Activated naive CD4-positive, alpha-beta T cell treated with anti-CD3 and anti-CD28 coated beads, Interleukin-2, amount 10 ng/mL, durations not matched to agents 7 days and 5 days (primary cell): Measurements from ENCODE around the gene MCTP1.
"Not testable (repeated sequence)": the region's sequence is repeated elsewhere in the genome, so short reads cannot be mapped to it uniquely, and the experiment has no call there.

ENCODE experiments used
- CTCF ChIA-PET: fragments of 350-600 bp; sonication (Branson Sonifier 250); formaldehyde crosslinking; loops from one replicate; lab custom pipeline; 2021; ENCODE audit warnings: antibody characterized with exemption; lab: Charles Lee
- DNase-seq: peaks from one replicate; pipeline ENCODE4 v3.0.0-alpha.2; 2020
- H3K27ac Mint-ChIP-seq: one replicate; pipeline ENCODE4 v1.8.0; 2021; ENCODE audit warnings: mild to moderate bottlenecking, moderate library complexity, mixed read lengths
- H3K27me3 Mint-ChIP-seq: one replicate; pipeline ENCODE4 v1.8.0; 2021; ENCODE audit warnings: mild to moderate bottlenecking, mixed read lengths
- H3K36me3 Mint-ChIP-seq: one replicate; pipeline ENCODE4 v1.8.0; 2021; ENCODE audit warnings: mixed read lengths
- H3K4me1 Mint-ChIP-seq: one replicate; pipeline ENCODE4 v1.8.0; 2021; ENCODE audit warnings: mixed read lengths
- H3K4me3 Mint-ChIP-seq: one replicate; pipeline ENCODE4 v1.8.0; 2021; ENCODE audit warnings: mild to moderate bottlenecking, moderate library complexity, mixed read lengths
- H3K9me3 Mint-ChIP-seq: one replicate; pipeline ENCODE4 v1.8.0; 2021; ENCODE audit warnings: mixed read lengths

The MCTP1 gene

DNA sequence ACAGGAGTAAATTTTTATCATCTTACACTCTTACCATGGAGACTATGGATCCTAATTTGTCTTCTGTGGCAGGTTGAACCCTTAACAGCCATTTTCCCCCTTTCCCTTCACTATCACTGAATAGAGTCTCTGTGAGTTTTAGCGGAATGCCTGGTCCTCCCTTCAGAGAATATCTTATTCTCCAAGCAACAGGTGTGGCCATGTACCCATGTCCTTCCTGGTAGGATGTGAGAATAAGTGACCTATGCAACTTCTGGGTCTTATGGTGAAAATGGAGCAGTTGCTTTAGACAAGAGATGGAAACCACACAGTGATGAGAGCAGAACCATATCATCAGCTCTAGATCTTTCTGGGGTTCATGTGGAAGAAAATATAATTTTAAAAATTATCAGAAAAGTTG lies 312.6 kb downstream of the MCTP1 start:
- DNase-seq = no peak
- H3K4me1 Mint-ChIP-seq = no peaks in the 10 kb centered on the region
- CTCF ChIA-PET = no interaction called here
- H3K27ac Mint-ChIP-seq = no peak overlapping the region
- H3K9me3 Mint-ChIP-seq = no peaks in the 10 kb centered on the region
- no peaks in the 10 kb centered on the region for H3K27me3 Mint-ChIP-seq
- H3K36me3 Mint-ChIP-seq = no peaks in the 10 kb centered on the region
- H3K4me3 Mint-ChIP-seq = no peak overlapping the region

DNA sequence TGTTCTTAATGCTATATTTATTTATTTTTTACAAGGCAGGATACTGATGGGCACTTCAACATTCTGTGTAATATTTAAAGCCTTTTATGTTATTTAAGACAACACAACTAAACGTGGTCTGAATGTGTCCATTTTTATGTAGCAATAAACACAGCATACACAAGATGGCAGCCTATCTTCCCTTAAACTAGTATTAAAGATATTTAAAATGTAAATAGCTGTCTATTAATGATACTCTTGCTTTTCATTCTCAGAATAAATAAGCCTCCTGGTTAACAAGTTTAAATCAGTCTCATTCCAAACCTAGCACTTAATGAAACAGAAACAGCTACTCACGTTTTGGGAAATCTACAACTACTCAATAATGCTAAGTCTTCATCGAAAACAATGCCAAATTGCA lies 315.7 kb downstream of the MCTP1 start:
- no peak overlapping the region for H3K4me3 Mint-ChIP-seq
- no peaks in the 10 kb centered on the region for H3K9me3 Mint-ChIP-seq
- no peaks in the 10 kb centered on the region for H3K36me3 Mint-ChIP-seq
- H3K27ac Mint-ChIP-seq = no peak overlapping the region
- no peak for DNase-seq
- no peaks in the 10 kb centered on the region for H3K27me3 Mint-ChIP-seq
- no peaks in the 10 kb centered on the region for H3K4me1 Mint-ChIP-seq
- CTCF ChIA-PET = interaction anchor here (0.8 to 1.4 kb wide), 6 partner anchors 9 to 292 kb away, joined by 3 to 5 read pairs (median 3); no protein-coding TSS in a partner anchor

- CTCF ChIA-PET = interaction anchor here (0.6 to 1.4 kb wide), 4 partner anchors 11 to 897 kb away, joined by 3 to 4 read pairs (median 3); no protein-coding TSS in a partner anchor
- no peak overlapping the region for H3K4me3 Mint-ChIP-seq
- H3K9me3 Mint-ChIP-seq = no peaks in the 10 kb centered on the region
- no peaks in the 10 kb centered on the region for H3K4me1 Mint-ChIP-seq
- H3K36me3 Mint-ChIP-seq = no peaks in the 10 kb centered on the region
- no peaks in the 10 kb centered on the region for H3K27me3 Mint-ChIP-seq
- DNase-seq = peak; percentile 21
- no peak overlapping the region for H3K27ac Mint-ChIP-seq
These were observed 316.3 kb downstream of the MCTP1 start for GRCh38 chr5:94968507-94969095.

DNA sequence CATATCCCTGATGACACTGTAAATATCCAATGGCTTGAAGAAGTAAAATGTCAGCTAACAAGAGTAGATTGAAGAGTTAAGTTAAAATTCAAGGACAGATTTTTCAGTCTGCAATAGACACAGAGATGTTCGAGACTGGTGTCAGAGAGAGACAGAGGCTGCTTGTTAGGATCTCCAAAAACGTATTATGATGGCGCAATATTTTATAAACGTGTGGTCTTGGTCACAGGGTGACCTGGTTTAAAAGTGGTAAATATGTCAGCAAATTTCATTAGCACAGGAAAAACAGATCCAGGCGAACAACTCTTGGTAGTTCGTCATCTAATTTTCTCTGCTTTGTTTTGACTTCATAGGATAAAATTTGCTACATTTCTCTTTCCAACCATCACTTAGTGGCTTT lies 317.4 kb downstream of the MCTP1 start:
- Mint-ChIP-seq H3K4me1 (no peaks in the 10 kb centered on the region), H3K27me3 (no peaks in the 10 kb centered on the region), H3K9me3 (no peaks in the 10 kb centered on the region), H3K4me3 (no peak overlapping the region), H3K27ac (no peak overlapping the region), H3K36me3 (no peaks in the 10 kb centered on the region)
- no peak for DNase-seq
- CTCF ChIA-PET = interaction anchor here (1.2 kb wide), 1 partner anchor 296 kb away, joined by 3 read pairs; no protein-coding TSS in a partner anchor

- H3K27ac Mint-ChIP-seq, H3K9me3 Mint-ChIP-seq, H3K36me3 Mint-ChIP-seq, H3K4me1 Mint-ChIP-seq, DNase-seq, CTCF ChIA-PET, H3K4me3 Mint-ChIP-seq, H3K27me3 Mint-ChIP-seq: not testable (repeated sequence)
These were observed 325.6 kb downstream of the MCTP1 start for GRCh38 chr5:94959279-94959678.

DNA sequence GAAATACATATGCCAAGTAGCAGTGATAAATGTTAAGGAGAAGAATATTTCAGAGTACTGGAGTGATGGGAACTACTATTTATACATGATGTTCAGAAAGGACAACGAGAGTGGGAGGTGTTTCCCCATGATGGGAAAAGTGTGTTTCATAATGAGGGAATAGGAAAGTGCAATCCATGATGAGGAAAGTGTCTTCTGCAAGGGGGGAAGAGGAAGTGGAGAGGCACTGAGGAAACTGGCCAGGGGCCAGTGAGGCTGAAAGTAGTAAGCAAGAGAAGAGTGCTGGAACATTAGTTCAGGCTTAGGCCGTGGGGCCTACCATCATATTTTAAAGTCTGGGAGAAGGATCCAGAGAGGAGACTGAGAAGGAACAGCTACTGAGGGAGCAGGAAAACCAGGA lies 339.2 kb downstream of the MCTP1 start:
- no peaks in the 10 kb centered on the region for H3K36me3 Mint-ChIP-seq
- no peak for DNase-seq
- no peaks in the 10 kb centered on the region for H3K27me3 Mint-ChIP-seq
- CTCF ChIA-PET = no interaction called here
- H3K27ac Mint-ChIP-seq = no peak overlapping the region
- no peaks in the 10 kb centered on the region for H3K4me1 Mint-ChIP-seq
- H3K4me3 Mint-ChIP-seq = no peak overlapping the region
- H3K9me3 Mint-ChIP-seq = no peaks in the 10 kb centered on the region

DNA sequence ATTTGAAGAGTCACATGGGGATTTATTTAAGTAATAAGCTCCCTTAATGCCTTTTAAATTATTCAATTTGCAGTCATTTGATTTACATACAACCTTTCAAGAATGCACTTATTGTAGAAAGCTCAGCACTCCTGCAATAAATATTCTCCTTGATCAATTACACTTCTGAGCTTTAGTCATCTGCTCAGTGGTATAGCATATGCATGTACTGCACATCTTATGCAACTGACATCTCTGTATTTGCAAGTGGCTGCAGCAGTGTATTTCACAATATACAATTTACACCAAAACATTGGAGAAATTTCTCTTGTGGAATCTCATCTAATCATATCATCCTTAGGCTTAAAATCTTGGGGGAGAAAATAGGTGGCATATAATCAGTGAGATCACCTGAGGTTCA lies 340.7 kb downstream of the MCTP1 start:
- Mint-ChIP-seq H3K9me3 (no peaks in the 10 kb centered on the region), H3K4me3 (no peak overlapping the region), H3K27me3 (no peaks in the 10 kb centered on the region), H3K4me1 (no peaks in the 10 kb centered on the region), H3K27ac (no peak overlapping the region), H3K36me3 (no peaks in the 10 kb centered on the region)
- CTCF ChIA-PET = interaction anchor here (0.9 kb wide), 1 partner anchor 10 kb away, joined by 3 read pairs; no protein-coding TSS in a partner anchor
- DNase-seq = no peak

DNA sequence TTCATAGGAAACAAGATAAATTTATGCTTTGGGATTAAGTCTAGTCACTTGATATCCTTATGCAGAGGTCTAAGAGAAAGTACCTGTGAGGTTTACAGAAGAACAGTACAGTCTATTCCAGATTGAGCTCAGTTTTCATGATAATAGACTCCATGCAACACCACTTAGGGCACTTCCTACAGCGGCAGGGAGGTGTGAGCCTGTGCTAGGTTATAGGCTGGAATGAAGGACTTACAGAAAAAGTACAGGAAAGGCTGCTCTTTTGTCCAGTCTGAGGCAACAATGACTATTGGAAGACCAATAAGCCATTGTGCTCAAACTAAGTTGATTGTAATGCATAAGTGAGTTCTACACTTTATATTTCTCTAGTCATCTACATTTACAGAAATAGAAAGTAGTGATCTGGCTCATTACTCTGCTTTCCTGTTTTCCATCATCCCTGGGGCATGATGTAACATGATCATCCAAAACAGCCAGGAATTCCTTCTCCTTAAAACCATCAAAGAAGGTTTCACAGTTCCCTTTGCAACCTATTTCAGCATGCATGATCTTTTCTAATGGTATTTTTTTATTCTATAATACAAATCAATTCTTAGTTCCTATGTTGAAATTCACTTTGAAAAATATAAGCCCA lies 343.7 kb downstream of the MCTP1 start:
- no peak overlapping the region for H3K4me3 Mint-ChIP-seq
- CTCF ChIA-PET = no interaction called here
- DNase-seq = no peak
- peaks cover 5% of the 10 kb centered on the region for H3K27me3 Mint-ChIP-seq
- H3K36me3 Mint-ChIP-seq = no peaks in the 10 kb centered on the region
- H3K9me3 Mint-ChIP-seq = no peaks in the 10 kb centered on the region
- H3K4me1 Mint-ChIP-seq = no peaks in the 10 kb centered on the region
- H3K27ac Mint-ChIP-seq = no peak overlapping the region

DNA sequence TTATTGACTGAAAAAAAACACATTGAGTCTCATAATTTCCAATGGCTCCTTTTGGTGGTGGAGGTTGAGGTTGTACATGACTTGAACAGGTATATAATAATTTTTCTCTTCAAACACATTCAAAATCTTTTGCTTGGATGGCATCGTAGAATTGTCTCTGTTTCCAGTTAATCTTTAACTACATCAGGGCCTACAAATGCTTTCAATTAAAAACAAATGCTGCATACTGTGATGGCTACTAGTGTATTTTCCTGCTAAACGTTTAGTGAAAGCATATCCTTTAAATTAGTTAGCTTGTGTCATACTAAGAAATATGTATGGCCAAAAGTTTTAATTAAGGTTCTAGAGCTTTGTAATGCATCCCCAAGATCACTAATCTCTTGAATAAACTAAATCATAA lies 352.6 kb downstream of the MCTP1 start:
- no peak overlapping the region for H3K4me3 Mint-ChIP-seq
- DNase-seq = no peak
- H3K27ac Mint-ChIP-seq = no peak overlapping the region
- H3K9me3 Mint-ChIP-seq = no peaks in the 10 kb centered on the region
- H3K27me3 Mint-ChIP-seq = peaks cover 5% of the 10 kb centered on the region
- CTCF ChIA-PET = no interaction called here
- no peaks in the 10 kb centered on the region for H3K4me1 Mint-ChIP-seq
- H3K36me3 Mint-ChIP-seq = no peaks in the 10 kb centered on the region

DNA sequence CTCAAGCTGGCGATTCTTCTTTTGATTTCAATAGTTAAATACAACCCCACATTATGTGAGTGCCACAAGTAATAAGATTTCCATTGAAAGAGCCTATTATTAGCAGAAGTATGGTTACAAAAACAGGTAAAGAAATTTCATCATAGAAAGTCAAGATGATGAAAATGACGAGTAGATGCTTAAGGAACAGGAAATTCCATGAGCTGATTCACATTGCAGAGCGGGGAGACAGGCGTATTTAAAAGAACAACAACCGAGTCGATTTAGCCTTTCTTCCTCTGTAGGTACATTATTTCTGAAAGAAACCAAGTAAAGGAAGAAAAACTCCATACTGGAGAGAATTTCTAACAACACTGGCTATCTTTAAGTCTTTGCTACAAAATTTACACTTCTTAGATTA lies 356.0 kb downstream of the MCTP1 start:
- no peak overlapping the region for H3K27ac Mint-ChIP-seq
- DNase-seq = no peak
- no peaks in the 10 kb centered on the region for H3K9me3 Mint-ChIP-seq
- H3K4me1 Mint-ChIP-seq = no peaks in the 10 kb centered on the region
- CTCF ChIA-PET = interaction anchor here (0.9 kb wide), 1 partner anchor 20 kb away, joined by 4 read pairs; no protein-coding TSS in a partner anchor
- no peaks in the 10 kb centered on the region for H3K27me3 Mint-ChIP-seq
- no peak overlapping the region for H3K4me3 Mint-ChIP-seq
- H3K36me3 Mint-ChIP-seq = no peaks in the 10 kb centered on the region

GRCh38 chr5:94920570-94920969 lies 364.3 kb downstream of the MCTP1 start:
- CTCF ChIA-PET = no interaction called here
- Mint-ChIP-seq H3K36me3 (no peaks in the 10 kb centered on the region), H3K27ac (no peak overlapping the region), H3K4me1 (no peaks in the 10 kb centered on the region), H3K9me3 (no peaks in the 10 kb centered on the region), H3K4me3 (no peak overlapping the region), H3K27me3 (no peaks in the 10 kb centered on the region)
- DNase-seq = no peak

DNA sequence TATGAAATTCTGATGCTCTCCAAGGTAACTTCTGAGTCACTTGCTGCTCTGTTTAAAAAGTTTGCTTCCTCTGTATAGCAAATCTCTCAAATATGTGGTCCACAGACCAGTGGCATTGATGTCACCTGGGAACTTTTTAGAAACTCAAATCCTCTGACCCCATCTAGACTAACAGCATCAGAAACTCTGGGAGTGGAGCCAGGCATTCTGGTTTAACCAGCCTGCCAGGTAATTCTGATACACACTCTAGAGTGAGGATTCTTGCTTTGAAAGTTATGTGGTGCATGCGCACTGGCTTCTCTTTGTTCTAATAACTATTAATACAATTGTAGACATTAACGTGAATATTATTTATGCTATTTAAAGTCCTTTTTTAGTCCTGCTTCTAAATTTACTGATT lies 368.3 kb downstream of the MCTP1 start:
- DNase-seq = no peak
- H3K9me3 Mint-ChIP-seq = no peaks in the 10 kb centered on the region
- no peaks in the 10 kb centered on the region for H3K36me3 Mint-ChIP-seq

DNA sequence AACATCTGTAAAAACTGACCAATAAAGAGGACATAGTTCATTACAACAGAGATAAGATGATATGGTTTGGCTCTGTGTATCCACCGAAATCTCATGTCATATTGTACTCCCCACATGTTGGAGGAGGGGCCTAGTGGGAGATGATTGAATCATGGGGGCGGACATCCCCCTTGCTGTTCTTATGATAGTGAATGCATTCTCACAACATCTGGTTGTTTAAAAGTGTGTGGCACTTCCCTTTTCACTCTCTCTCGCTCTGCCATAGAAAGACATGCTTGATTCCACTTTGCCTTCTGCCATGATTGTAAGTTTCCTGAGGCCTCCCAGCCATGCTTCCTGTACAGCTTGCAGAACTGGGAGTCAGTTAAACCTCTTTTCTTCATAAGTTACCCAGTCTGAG lies 373.6 kb downstream of the MCTP1 start:
- H3K27me3 Mint-ChIP-seq = no peaks in the 10 kb centered on the region
- no peaks in the 10 kb centered on the region for H3K36me3 Mint-ChIP-seq
- no peak overlapping the region for H3K4me3 Mint-ChIP-seq
- no peaks in the 10 kb centered on the region for H3K4me1 Mint-ChIP-seq
- no peak overlapping the region for H3K27ac Mint-ChIP-seq
- no peak for DNase-seq
- no peaks in the 10 kb centered on the region for H3K9me3 Mint-ChIP-seq
- CTCF ChIA-PET = no interaction called here

More for the DNA sequence above, 368.3 kb downstream of the MCTP1 start:
- Mint-ChIP-seq H3K4me3 (no peak overlapping the region), H3K4me1 (no peaks in the 10 kb centered on the region), H3K27me3 (no peaks in the 10 kb centered on the region), H3K27ac (no peak overlapping the region)
- CTCF ChIA-PET = no interaction called here

DNA sequence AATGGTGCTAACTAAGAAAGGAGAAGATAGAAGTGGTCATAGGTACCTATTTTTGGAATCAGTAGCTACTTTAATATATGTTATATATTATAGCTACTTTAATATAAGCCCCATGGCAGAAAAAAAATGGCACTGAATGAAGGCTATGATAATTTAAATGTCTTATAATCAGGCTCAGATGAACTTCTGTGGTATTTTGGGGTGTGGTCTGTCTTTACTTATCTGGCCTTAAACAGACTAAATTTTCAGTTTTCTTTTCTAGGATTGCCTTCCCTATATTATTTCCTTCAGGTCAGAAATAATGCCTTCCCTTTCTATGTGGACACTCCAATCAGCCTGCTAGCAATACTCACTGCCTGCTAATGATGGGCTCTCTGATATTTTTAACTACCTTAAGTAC lies 374.2 kb downstream of the MCTP1 start:
- Mint-ChIP-seq H3K4me1 (no peaks in the 10 kb centered on the region), H3K36me3 (no peaks in the 10 kb centered on the region), H3K4me3 (no peak overlapping the region), H3K27ac (no peak overlapping the region), H3K27me3 (no peaks in the 10 kb centered on the region), H3K9me3 (no peaks in the 10 kb centered on the region)
- no peak for DNase-seq
- CTCF ChIA-PET = no interaction called here

GRCh38 chr5:94908889-94909480 lies 375.9 kb downstream of the MCTP1 start:
- H3K27ac Mint-ChIP-seq = no peak overlapping the region
- no peak overlapping the region for H3K4me3 Mint-ChIP-seq
- no peak for DNase-seq
- no peaks in the 10 kb centered on the region for H3K27me3 Mint-ChIP-seq
- no peaks in the 10 kb centered on the region for H3K9me3 Mint-ChIP-seq
- CTCF ChIA-PET = interaction anchor here (0.6 to 1.0 kb wide), 2 partner anchors 20 to 114 kb away, joined by 3 to 4 read pairs; no protein-coding TSS in a partner anchor
- no peaks in the 10 kb centered on the region for H3K36me3 Mint-ChIP-seq
- no peaks in the 10 kb centered on the region for H3K4me1 Mint-ChIP-seq
